HL-60 (cell line): Measurements from ENCODE around the gene ACP1.

Source experiments
- POLR2AphosphoS5 ChIP-seq: IDR thresholded peaks from 2 replicates; pipeline ENCODE4 v1.6.1; 2012; ENCODE audit warnings: low read depth
- TF ChIP-seq, protein P1 (sequence below): IDR thresholded peaks from one replicate; pipeline ENCODE4 v1.5.1; 2011; ENCODE audit warnings: low read length, control low read depth, inconsistent platforms; ENCODE audit not compliant: insufficient read depth

DNA sequence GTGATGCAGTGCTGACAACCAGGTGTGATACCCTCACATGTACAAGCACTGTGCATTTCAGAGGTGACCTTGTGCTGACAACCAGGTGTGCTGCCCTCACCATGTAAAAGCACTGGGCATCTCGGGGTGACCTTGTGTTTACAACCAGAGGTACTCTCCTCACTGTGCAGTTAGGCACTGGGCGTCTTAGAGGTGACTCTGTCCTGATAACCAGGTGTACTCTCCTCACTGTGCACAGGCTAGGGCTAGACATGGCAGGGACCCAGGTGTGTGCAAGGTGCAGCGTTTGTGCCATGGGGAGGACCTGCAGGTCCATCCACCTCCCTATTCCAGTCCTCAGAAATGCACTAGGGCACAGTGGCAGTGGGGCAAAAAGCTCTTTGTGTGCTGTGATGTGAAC lies 31.6 kb downstream of the ACP1 start:
- TF ChIP-seq, protein P1, sequence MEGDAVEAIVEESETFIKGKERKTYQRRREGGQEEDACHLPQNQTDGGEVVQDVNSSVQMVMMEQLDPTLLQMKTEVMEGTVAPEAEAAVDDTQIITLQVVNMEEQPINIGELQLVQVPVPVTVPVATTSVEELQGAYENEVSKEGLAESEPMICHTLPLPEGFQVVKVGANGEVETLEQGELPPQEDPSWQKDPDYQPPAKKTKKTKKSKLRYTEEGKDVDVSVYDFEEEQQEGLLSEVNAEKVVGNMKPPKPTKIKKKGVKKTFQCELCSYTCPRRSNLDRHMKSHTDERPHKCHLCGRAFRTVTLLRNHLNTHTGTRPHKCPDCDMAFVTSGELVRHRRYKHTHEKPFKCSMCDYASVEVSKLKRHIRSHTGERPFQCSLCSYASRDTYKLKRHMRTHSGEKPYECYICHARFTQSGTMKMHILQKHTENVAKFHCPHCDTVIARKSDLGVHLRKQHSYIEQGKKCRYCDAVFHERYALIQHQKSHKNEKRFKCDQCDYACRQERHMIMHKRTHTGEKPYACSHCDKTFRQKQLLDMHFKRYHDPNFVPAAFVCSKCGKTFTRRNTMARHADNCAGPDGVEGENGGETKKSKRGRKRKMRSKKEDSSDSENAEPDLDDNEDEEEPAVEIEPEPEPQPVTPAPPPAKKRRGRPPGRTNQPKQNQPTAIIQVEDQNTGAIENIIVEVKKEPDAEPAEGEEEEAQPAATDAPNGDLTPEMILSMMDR = no peak
- TF ChIP-seq POLR2AphosphoS5 = no peak
